BJ (cell line): Measurements from ENCODE around the gene RPP40. TPM values are rescaled to one million over a fixed set of nuclear protein-coding genes. Genes with fewer than 3 reads are reported as not detected.

ENCODE experiments used
- CTCF ChIA-PET: fragments of 350-600 bp; formaldehyde crosslinking; extraction: SDS; loops from one replicate; lab custom pipeline; 2021; ENCODE audit warnings: antibody characterized with exemption, inconsistent platforms; lab: Yijun Ruan, JAX
- POLR2A ChIA-PET: fragments of 300-600 bp; sonication (Branson Sonifier 250); formaldehyde crosslinking; extraction: SDS; loops from one replicate; lab custom pipeline; 2021; ENCODE audit warnings: antibody characterized with exemption; lab: Charles Lee
- DNase-seq: peaks from one replicate; pipeline ENCODE4 v3.0.0-alpha.2; 2011; ENCODE audit warnings: low read depth
- H3K27me3 ChIP-seq: 2 replicates; pipeline ENCODE4 v1.6.0; 2011; ENCODE audit warnings: low read length; ENCODE audit not compliant: control insufficient read depth, insufficient read depth
- H3K36me3 ChIP-seq: 2 replicates; pipeline ENCODE4 v1.5.1; 2011; ENCODE audit warnings: low read length; ENCODE audit not compliant: control insufficient read depth, insufficient read depth
- H3K4me3 ChIP-seq: 2 replicates; pipeline ENCODE4 v1.5.1; 2011; ENCODE audit warnings: low read depth, mild to moderate bottlenecking, control low read depth, low read length
- polyA plus RNA-seq: library from polyadenylated mRNA; depleted of rRNA; stranded (reverse); fragments of >200 nt; gene quantifications from 2 replicates; pipeline ENCODE4 v1.2.3, GENCODE V29; 2011
- TF ChIP-seq, protein P1 (sequence below): IDR thresholded peaks from 2 replicates; pipeline ENCODE4 v1.5.1; 2011; ENCODE audit warnings: low read depth, mild to moderate bottlenecking, control low read depth, inconsistent platforms, low read length, moderate library complexity; ENCODE audit not compliant: insufficient read depth

RPP40 gene
- polyA plus RNA-seq, 1 experiment = 5.6 TPM

DNA sequence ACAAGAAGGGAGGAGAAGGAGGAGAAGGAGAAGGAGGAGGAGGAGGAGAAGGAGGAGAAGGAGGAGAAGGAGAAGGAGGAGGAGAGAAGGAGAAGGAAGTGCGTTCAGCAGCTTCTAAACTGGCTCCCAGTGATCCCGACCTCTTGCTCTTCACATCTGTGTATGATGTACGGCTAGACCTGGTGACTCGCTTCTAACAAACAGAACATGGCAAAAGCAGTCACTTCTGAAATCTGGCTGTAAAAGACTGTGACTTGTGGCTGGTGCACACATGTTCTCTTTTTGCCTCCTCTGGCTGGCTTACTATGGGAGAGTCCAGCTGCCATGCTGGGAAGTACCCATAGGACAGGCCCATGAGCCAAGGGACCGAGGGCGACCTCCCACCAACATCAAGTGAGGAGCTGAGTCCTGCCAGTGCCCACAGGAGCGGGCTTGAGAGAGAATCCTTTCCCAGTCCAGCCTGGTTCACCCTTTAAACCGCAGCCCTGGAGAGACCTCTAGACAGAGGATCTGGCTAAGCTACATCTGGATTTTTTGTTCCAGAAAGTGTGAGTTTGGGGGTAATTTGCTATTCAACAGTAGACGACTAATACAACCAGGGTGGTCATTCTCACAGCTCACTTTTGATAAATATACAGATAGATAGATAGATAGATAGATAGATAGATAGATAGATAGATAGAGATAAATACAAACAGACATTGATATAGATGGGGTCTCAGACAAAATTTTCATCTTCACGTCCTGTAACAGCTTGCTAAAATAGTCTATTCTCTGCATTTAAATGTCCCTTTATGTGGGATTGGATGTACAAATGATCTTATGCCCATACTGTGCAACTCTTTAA, 42.3 kb downstream of the RPP40 start:
- ChIA-PET POLR2A (no interaction called here), CTCF (no interaction called here)
- TF ChIP-seq, protein P1, sequence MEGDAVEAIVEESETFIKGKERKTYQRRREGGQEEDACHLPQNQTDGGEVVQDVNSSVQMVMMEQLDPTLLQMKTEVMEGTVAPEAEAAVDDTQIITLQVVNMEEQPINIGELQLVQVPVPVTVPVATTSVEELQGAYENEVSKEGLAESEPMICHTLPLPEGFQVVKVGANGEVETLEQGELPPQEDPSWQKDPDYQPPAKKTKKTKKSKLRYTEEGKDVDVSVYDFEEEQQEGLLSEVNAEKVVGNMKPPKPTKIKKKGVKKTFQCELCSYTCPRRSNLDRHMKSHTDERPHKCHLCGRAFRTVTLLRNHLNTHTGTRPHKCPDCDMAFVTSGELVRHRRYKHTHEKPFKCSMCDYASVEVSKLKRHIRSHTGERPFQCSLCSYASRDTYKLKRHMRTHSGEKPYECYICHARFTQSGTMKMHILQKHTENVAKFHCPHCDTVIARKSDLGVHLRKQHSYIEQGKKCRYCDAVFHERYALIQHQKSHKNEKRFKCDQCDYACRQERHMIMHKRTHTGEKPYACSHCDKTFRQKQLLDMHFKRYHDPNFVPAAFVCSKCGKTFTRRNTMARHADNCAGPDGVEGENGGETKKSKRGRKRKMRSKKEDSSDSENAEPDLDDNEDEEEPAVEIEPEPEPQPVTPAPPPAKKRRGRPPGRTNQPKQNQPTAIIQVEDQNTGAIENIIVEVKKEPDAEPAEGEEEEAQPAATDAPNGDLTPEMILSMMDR = no peak
- no peak overlapping the region for H3K4me3 ChIP-seq
- no peaks in the 10 kb centered on the region for H3K36me3 ChIP-seq
- H3K27me3 ChIP-seq = peaks cover 5% of the 10 kb centered on the region; the same call in 1 of the 2 replicates
- DNase-seq = no peak

DNA sequence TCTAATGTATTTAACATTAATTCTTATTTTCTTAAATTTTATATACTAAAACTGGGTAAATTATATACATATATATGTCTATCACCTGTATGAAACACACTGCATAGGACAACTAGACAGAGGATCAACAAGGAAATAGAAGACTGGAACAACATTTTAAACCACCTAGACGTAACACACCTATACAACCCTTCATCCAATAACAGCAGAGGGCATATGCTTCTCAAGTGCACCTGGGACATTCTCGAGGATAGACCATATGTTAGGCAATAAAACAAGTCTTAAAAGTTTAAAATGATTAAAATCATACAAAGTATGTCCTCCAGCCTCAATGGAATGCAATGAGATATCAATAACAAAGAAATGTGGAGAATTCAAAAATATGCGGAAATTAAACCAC, 45.2 kb downstream of the RPP40 start:
- Histone ChIP-seq H3K36me3 (no peaks in the 10 kb centered on the region; the same call in none of the 2 replicates), H3K4me3 (no peak overlapping the region), H3K27me3 (peaks cover 1% of the 10 kb centered on the region; the same call in 1 of the 2 replicates)
- TF ChIP-seq, protein P1 = no peak
- CTCF ChIA-PET = interaction anchor here (0.7 kb wide), 1 partner anchor 17 kb away, joined by 3 read pairs; no protein-coding TSS in a partner anchor
- POLR2A ChIA-PET = no interaction called here
- DNase-seq = no peak

DNA sequence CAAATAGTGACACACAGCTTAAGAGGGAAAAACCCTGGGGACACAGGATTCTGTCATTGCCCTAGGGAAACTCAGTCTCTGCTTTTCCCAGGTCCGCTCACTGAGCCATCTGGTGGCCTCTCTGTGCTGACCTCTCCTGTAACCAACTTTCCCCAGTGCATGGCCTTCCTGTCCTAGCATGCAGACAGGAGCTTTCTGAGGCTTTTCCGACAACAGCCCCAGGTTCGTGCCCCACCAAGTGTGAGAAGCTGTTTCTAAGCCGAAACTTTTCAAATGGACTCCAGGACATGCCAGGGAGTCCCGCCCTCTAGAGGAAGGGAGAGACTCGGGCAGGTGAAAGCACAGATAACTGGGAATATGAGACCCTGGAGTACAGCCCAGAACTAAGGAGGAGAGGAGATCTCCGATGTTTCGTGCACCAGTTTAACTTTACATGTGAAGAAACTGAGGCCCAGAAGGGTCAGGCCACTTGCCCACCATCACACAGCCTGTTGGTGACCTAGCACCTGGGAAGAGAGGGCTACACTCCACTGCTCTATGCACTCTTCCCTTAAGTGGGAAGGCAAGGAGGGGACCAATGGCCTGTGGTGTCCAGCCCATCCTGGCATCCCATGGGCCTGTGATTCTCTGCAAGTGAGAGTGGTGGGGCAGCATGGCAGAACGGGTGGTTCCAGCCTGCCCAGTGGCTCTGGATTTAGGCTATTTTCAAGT, 46.2 kb downstream of the RPP40 start:
- Histone ChIP-seq H3K4me3 (no peak overlapping the region), H3K36me3 (no peaks in the 10 kb centered on the region; the same call in none of the 2 replicates), H3K27me3 (peaks cover 1% of the 10 kb centered on the region; the same call in 1 of the 2 replicates)
- TF ChIP-seq, protein P1 = peak; percentile 30; the same call in 1 of the 2 replicates
- POLR2A ChIA-PET = no interaction called here
- no peak for DNase-seq
- CTCF ChIA-PET = interaction anchor here (0.6 kb wide), 2 partner anchors 211 to 504 kb away, joined by 3 read pairs; no protein-coding TSS in a partner anchor

DNA sequence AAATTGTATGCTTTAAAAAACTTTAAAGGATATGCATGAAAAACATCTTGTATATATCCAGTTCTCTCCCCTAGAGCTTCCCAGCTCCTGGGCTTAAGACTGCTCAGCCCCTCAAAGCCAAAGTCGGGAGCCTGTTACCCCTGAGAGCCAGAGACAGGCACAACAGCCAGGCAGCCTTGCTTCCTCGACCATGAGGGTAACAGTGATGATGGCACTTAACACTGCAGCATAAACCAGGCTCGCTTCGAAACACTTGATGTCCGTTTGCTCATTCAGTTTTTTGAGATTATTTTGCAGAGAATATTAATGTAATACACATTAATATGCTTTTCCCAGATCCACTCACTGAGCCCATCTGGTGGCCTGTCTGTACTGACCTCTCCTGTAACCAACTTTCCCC, 47.2 kb downstream of the RPP40 start:
- Histone ChIP-seq H3K27me3 (peaks cover 1% of the 10 kb centered on the region; the same call in 1 of the 2 replicates), H3K4me3 (no peak overlapping the region), H3K36me3 (peaks cover 1% of the 10 kb centered on the region)
- TF ChIP-seq, protein P1 = no peak
- DNase-seq = no peak
- CTCF ChIA-PET = interaction anchor here (0.6 to 0.9 kb wide), 2 partner anchors 9 to 503 kb away, joined by 3 read pairs; no protein-coding TSS in a partner anchor
- POLR2A ChIA-PET = no interaction called here

DNA sequence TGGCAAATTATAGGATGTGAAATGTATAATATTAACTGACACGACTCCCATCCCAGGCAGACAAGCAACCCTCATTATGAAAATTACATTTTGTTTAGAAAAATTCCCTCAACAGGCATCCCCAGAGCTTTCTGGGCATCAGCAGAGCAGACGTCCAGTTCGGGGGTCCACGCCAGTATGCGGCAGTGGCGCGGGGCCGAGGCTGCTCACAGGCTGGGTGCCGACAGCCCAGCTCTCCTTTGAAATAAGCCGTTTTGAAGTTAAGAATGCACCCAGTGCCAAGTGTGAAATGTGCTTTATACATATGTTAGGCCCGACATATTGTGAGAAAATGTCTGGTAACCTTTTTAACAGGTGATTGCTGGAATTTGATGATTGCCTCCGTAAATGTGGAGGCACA, 50.4 kb downstream of the RPP40 start:
- CTCF ChIA-PET = no interaction called here
- Histone ChIP-seq H3K27me3 (0 out of 2 replicates have a peak, but pooled peaks cover 1% of the 10 kb centered on the region), H3K4me3 (no peak overlapping the region), H3K36me3 (peaks cover 5% of the 10 kb centered on the region)
- POLR2A ChIA-PET = no interaction called here
- no peak for DNase-seq
- TF ChIP-seq, protein P1 = no peak
